Activated T-cell treated with anti-CD3 and anti-CD28 coated beads for 1 hour (primary cell): ENCODE measurements around the gene LRCH3.
A peak's percentile ranks its signal among the peaks of the same experiment; 100 is the strongest.
"Not testable (repeated sequence)": the region's sequence is repeated elsewhere in the genome, so short reads cannot be mapped to it uniquely, and the experiment has no call there.

ENCODE experiments used
- DNase-seq: peaks from one replicate; pipeline ENCODE4 v3.0.0-alpha.2; 2020; ENCODE audit warnings: low read depth

The LRCH3 gene

GRCh38 chr3:197887430-197888053, 96.5 kb downstream of the LRCH3 start:
- DNase-seq: not testable (repeated sequence)

GRCh38 chr3:197888511-197888910, 97.5 kb downstream of the LRCH3 start:
- no peak for DNase-seq

- DNase-seq: no peak
Measured at GRCh38 chr3:197889204-197889930, 98.3 kb downstream of the LRCH3 start.

- no peak for DNase-seq
Measured at GRCh38 chr3:197890693-197891092, 99.6 kb downstream of the LRCH3 start.

GRCh38 chr3:197892162-197892561, 101.1 kb downstream of the LRCH3 start:
- DNase-seq: no peak

GRCh38 chr3:197896421-197896820, 105.4 kb downstream of the LRCH3 start:
- no peak for DNase-seq

GRCh38 chr3:197899833-197900478, 108.9 kb downstream of the LRCH3 start:
- no peak for DNase-seq

- DNase-seq: no peak
Measured at GRCh38 chr3:197901626-197902025, 110.6 kb downstream of the LRCH3 start.

- peak; percentile 65 for DNase-seq
Measured at GRCh38 chr3:197906023-197906849, 115.2 kb downstream of the LRCH3 start.

GRCh38 chr3:197906850-197907187, 115.8 kb downstream of the LRCH3 start:
- DNase-seq: no peak

- no peak for DNase-seq
Measured at GRCh38 chr3:197907196-197907595, 116.1 kb downstream of the LRCH3 start.

- DNase-seq: not testable (repeated sequence)
Measured at GRCh38 chr3:197908550-197908949, 117.5 kb downstream of the LRCH3 start.

- DNase-seq: no peak
Measured at GRCh38 chr3:197908957-197909701, 118.1 kb downstream of the LRCH3 start.

- DNase-seq: no peak
Measured at GRCh38 chr3:197912741-197913476, 121.9 kb downstream of the LRCH3 start.

- no peak for DNase-seq
Measured at GRCh38 chr3:197913641-197914380, 122.8 kb downstream of the LRCH3 start.

GRCh38 chr3:197921429-197922275, 130.6 kb downstream of the LRCH3 start:
- DNase-seq: not testable (repeated sequence)

GRCh38 chr3:197926418-197926817, 135.4 kb downstream of the LRCH3 start:
- DNase-seq: no peak

GRCh38 chr3:197927578-197927977, 136.5 kb downstream of the LRCH3 start:
- not testable (repeated sequence) for DNase-seq

- DNase-seq: no peak
Measured at GRCh38 chr3:197936819-197937384, 145.8 kb downstream of the LRCH3 start.
